GM19238 (cell line): ENCODE measurements around the gene CAMSAP1.

Experiments used
- DNase-seq: peaks from one replicate; pipeline ENCODE4 v3.0.0; 2011; ENCODE audit warnings: low spot score; ENCODE audit not compliant: insufficient read length

The CAMSAP1 gene

DNA sequence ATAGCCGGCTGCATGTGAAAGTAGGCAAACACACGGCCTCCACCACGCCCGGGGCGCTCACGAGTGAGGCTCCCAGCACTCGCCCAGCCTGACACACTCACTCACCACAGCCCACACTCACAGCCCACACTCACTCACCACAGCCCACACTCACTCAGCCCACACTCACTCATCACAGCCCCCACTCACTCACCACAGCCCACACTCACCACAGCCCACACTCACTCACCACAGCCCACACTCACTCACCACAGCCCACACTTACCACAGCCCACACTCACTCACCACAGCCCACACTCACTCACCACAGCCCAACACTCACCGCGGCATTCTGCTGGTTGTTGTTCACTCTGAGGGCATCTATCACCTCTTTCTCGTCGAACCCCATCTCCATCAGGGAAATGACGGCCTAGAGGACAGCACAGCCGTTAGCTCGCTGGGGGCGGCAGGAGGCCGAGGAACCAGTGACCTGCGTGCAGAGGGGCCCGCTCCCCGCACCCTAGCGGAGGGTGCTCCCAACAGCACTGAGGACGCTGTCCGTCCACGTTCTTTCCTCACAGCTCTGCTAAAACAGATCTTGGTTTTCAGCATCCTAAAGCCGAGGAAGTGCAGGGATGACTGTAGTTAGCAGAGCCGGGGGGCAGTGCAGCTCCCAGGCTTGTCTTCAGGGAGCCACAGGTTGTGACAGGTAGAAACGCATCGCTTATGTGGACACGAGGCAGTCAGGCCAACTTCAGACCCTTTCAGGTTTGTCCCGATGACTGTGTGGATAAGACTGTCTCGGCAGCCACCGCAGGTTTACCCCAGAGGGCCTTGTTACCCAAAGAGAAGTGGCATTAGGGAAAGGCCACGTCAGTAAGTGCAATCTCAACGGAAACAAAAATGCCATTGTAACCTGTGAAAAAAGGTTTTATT lies 32.3 kb upstream of the CAMSAP1 start:
- no peak for DNase-seq

DNA sequence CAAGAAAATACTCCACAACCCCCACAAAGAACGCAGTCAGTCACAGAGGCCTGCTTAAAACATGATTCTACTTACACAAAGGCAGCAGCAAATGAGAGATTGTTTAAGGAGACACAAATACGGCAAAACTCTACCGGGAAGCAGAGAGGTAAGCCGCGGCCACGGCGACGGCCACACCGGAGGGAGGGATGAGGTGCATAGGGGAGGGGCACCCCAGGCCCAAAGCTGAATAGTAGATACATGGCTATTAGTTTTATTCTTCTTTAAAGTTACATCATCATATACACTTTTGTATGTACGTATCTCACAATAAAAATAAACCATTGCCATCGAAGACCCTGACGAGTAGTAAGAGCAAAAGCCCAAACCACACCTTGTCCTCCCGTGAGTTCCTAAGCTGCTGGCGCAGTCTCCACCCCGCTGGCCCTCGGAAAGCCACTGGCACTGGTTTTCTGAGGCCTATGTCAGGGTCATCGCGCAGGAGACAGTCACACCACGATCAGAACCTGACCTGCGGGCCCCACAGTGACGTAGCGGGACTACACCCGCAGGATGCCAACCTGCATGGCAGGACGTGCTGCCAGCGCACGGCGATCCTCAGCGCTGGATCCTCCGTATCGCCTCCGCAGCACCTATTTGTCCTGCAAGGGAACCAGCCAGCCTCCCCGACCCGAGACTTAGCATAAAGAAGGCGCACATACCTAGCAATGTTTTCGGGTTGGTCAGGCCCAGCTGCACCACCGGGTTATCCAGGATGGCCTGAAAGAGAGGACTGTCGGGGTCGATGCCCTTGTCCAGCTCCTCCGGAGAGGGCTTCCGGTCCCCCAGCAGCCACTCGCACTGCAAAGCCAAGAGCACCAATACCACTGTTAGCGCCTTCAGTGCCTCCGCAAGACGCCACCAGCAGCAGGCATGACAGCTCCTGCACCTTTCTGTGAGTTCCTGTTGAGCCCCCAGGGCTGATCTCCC lies 30.5 kb upstream of the CAMSAP1 start:
- no peak for DNase-seq

DNA sequence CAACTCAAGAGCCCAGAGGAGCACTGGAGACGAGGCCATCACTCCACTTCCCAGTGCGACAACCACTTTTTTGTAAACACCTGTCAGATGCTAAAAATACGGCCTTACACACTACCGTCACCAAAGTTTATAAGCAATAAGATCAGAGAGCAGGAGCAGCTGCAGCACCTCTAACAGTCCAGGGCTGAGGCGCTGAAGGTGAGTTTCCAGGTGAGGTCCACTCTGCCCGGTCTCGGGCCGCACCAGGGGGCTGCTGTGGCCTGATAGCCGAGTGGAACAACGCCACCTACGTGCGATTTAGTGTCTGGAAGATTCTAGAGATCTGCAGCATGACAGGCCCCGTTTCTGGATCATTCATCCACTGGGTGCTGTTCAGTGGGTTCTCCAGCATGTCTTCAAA lies 25.8 kb upstream of the CAMSAP1 start:
- DNase-seq = no peak

DNA sequence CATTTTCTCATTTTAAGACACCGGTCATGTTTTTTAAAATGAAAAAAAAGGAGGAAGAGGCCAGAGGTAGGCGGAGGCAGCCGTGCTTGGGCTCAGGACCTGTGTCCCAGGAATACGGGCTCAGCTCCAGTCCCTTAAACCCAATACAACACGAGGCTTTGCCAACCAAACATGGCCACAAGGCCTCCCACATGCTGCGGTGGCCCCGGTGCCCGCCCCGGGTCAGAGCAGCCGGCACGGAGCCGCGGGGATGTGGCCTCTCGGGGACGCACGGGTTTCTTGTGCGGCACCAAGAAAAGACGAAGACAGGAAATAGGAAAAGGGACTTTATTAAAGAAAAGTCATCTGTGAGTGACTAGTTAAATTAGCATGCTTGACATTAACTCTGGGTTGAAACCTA lies 25.3 kb upstream of the CAMSAP1 start:
- no peak for DNase-seq

DNA sequence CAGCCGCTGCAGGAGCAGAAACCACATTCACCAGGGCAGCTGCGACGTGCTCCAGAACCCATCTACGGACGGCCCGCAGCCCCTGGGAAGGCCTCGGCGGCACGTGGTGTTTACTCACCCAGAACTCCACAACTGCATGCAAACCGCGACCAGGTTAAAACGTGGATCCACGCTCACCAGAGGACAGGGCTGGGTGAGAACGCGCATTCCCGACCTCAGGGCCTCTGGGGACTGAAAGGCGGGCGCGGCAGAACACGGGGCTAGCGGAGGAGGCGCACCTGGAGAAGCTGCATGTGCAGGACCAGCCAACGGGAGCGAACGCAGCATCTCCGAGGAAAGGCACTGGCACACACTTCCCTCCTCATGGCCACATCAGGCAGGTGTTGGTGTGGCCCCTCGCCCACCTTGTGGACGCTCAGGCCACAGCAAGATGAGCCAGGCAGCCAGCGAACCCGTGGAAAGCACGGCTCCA lies 24.0 kb upstream of the CAMSAP1 start:
- no peak for DNase-seq

DNA sequence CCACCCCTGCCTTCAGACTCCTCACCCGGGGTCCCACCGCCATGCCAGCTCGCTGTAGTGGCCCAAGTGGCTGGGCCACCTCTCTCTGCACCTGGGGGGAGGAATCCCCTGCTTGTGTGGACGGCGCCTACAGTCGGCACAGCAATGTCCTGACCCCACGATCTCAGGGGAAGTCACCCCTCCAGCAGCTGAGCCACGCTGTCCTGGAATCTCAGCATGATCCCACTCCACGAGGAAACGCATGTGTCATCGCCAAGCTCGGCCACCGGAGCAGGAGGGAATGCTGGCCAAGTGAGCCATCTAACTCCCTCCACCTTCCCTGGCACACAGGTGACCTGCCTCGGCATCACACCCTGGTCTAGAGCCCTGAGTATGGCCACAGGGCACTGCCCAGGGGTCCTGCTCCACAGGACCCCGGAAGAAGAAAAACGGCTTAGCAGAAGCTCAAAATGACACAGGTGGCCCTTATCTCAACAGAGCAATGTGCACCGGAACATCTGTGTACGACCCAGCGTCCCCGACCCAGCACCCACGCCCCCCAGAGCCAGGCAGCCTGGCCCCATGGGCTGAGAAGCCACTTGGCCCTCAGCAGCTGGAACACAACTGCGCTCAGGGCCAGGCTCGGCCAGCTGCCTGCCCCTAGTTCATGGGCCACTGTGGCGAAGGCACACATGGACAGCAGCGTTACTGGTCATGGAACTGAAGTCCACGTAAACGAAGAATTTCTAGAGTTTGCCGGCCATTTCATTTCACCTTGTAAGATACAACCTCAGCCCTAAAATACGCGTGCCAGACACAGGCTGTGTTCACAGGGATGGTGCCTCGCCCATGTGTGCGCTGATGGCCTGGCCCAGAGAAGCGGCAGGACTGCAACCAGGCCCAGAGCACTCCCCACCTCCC lies 23.4 kb upstream of the CAMSAP1 start:
- no peak for DNase-seq

DNA sequence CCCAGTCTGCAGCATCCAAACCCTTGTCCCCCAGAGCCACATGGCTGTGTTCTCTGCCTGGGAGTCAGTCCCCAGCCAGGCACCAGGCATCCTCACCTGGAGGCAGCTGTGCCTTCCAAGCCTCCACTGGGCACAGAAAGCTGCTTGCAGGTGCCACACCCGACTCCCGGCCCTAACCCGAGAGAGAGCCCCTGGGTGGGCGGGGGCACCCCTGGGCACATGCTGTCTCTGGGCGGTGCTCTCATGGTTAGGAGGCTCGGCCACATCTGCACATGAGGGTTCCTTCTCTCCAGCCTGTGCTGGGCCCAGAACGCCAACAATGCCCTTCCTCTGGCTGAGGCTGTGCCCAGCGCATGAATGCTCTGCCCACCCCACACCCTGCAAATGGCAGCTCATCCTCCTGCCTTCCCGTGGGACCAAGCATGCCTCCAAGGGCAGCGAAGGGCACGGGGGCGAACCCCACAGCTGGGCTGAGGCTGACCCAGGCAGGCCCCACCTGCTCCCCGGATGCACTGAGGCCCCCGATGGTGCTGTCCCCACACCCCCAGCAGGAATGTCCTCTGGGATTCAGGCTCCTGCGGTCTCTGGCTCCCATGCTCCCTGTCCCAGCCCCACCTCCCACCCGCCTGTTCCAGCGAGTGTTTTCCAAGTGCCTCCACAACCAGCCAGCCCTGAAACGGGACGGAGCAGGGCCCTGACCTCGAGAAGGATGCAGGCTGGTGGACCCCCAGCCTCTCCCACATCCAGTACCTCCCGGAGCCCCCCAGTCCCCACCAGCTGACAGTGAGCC lies 22.5 kb upstream of the CAMSAP1 start:
- no peak for DNase-seq

DNA sequence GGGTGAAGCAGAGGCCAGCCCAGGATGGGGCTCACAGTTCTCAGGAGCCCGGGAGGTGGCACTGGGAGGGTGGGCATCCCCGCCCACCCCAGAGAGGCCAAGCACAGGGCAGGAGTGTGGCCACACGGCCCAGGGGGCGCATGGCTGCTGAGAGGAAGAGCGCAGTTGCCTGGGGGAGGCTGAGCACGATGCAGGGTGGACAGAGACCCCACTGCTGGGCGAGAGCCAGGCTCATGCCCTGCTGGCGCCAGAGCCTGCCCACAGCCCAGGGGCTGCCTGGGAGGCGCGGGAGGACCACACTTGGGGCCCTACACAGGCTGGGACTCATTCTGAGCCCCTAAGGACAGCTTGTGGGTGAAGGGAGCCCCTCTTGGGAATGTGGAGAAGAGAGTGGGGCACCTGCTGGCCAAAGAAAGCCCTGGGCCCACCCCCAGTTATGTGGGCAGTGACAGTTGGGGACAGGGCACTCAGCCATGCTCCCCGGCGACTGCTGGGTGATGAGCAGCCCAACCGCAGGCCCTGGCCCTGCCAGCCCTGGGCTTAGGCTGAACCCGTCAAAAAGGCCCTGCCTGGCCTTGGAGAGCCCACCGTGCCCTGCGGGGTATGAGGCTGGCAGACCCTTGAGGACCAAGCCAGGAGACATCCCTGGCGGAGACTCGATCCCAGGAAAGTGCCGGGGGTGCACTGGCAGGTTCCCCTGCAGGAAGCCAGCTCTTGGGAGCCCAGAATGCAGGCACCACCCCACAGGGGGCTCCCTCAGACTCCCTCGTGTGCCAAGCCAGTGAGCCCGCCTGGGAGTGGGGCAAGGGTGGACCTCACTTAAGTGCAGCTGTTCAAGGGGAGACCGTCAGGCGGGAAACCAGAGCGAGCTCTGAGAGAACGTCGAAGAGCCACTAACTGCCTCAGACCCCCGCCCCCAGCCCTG lies 21.6 kb upstream of the CAMSAP1 start:
- no peak for DNase-seq

DNA sequence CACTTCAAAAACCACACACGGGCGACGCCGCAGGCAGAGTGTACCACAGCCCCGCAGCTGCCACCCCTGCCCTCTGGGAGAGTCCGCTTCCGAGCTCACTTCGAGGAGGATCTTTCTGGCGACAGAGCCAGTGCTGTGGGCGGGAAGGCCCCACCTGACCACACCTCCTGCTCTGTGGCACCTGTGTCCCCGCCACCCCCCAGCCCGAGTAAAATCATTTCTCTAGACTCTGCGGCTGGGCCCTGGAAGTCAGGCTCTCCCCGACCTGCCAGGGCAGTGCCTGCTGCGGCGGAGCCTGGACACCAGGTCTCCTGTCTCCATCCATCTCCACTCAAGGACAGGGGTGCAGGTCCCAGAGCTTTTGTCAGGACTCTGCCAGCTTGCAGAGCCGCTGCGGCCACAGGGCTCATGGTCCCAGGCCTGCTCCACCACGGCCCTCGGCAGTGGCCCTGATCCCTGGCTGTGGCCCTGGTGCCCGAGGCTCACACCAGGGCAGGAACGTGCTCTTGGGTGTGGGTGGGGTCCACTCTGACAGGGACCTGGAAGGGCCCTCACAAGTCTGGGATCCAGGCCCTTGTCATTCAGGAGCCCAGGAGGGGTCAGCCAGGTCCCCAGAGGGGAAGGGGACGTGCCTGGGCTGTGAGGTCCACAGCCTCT lies 20.9 kb upstream of the CAMSAP1 start:
- no peak for DNase-seq

DNA sequence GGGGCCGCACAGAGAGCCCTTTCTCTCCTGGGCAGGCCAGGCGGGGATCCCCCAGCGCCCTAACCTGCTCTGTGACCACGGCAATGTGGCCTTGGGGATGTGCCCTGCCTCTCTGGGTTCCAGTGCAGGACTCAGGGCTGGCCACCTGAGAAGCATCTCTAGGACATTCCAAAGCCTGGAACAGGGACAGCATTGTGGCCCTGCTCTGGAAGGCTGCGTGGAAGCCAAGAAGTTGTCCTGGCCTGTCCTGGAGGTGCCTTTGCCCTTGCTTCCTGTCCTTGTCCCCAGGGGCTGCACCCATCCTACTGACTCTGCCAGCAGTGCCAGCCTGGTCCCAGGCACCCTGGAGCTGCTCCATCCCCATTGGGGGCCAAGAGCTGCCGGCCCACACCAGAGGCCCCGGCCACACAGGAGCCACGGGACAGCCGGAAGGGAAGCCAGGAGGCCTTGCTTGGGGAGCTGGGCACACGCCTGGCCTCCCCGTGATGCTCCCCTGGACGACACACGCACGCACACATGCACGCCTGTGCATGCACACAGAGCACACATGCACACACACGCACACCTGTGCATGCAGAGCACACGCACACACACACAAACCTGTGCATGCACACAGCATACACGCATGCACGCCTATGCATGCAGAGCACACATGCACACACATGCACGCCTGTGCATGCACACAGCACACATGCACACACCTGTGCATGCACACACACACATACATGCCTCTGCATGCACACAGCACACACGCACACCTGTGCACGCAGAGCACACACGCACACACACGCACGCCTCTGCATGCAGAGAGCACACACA lies 20.1 kb upstream of the CAMSAP1 start:
- no peak for DNase-seq

DNA sequence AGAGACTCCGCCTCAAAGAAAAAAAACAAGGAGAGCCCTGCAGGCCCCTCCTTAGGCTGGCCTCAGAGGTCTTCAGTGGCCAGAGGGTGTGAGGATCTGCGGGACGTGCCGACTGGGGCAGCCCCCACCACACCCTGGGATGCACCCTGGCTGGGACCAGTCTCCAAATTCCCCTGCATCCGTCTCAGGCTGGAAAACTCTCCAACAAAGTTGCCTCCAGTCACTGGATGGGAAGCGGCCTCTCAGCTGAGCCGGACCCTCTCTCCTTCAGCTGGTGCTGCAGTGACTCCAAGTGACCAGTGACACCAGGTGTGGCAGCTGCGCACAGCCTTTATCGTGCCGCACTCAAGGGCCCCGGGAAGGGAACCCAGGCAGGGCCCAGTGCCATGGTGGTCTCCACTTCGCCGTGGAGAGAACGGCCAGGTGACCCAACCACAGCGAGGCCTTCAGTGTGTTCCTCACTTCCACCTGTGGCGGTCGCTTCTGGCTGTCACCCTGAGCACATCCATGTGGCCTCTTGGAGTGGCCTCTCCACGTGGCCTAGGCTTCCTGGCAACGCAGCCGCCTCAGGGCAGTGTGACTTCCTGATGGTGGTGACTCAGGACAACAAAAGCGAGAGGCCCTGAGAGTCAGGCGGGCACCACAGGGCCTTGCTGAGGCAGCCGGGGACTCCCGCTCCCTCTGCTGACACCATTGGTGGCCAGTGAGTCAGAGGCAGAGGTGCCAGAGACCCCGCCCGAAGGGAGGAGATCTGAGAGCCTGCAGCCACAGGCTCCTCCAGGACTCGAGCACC lies 19.3 kb upstream of the CAMSAP1 start:
- DNase-seq = no peak

DNA sequence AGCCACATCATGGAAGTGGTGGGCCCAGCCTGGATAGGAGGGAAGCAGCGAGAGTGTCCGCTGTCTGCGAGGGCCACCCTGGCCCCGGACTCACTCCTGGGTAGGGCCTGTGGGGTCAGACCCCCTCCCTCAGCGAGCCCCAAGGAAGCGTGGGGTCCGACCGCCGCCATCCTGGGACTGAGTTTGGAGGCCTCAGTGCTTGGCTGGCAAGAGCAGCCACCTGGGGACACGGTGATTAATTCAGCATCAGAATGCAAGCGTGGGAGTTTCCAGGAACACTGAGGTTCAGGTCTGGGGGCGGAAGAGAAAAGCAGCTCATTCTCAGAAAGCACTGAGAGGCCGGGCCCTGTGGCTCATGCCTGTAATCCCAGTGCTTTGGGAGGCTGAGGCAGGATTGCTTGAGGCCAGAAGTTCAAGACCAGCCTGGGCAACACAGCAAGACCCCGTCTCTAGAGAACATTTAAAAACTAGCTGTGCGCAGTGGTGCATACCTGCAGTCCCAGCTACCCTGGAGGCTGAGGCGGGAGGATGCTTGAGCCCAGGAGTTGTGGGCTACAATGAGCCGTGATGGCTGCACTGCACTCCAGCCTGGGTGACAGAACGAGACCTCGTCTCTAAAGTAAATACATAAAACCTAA lies 18.3 kb upstream of the CAMSAP1 start:
- no peak for DNase-seq

DNA sequence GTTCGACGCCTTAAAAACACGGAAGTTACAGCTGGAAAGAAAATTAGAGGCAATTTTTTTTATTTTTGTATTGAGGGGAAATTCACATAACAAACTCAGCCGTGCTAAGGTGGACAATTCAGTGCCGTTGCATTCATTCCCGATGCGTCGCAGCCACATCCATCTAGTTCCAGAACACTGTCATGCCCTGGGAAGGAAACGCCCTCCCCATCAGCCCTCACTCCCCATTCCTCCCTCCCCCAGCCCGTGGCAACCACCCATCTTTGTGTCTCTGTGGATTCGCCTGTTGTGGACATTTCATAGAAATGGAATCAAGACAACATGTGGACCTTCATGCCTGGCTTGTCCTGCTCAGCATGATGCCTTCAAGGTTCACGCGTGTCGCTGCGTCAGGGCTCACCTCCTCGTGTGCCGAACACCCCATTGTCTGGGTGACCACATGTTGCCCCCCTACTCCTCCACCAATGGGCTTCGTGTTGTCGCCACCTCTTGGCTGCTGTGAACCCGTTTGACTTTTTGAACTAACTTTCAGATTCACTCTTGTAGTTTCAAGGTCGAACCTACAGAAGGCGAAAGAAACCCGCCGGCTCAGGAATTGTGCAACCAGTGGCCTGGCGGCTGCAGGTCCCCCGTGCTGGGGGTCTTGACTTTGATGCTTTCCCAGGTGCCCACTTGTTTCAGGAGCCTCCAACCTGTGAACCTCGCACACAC lies 17.4 kb upstream of the CAMSAP1 start:
- DNase-seq = no peak

DNA sequence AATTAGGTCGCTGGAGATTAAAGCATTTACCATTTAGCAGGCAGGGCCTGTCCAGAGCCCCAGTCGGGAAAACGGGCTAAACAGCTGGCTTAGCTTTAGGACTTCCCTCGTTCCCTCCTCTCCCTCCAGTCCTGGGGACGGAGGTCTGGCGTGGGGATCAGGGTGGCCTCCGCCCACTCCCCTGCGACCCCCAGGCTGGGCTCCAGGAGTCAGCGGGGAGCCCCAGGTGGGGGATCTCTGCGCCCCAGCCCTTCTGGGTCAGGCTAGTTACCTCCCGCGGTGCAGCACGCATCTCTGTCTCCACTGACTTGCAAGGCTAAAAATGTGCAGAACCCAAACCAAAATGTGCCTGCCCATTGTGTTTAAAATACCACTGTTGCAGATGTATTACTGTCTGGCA lies 16.2 kb upstream of the CAMSAP1 start:
- no peak for DNase-seq

DNA sequence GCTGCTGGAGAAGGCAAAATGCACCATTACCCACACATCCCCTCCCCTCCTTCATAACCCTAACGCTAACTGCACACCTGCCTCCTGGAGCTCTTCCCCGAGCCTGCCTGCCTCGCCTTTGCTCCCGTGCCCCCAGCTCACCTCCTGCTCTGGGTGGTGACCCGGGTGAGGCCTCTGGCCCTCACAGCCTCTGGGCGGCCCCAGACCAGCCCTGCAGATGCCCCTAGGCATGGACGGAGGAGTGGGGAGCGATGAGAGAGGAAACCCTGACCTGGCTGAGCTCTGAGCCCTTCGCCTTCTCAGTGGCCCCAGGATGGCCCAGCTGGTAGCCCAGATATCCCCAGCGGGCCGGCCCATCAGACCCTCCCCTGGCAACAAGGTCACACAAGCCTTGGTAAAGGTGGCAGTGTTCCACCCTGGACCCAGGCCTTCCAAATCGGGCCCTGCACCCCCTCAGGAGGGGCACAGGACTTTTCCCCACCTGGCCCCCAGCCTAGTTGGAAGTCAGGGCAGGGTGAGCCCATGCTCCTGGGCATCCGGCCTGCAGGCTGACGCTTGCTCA lies 14.5 kb upstream of the CAMSAP1 start:
- no peak for DNase-seq
